H1 (cell line): ENCODE data around the gene STIM1. TPM values are rescaled to one million over a fixed set of nuclear protein-coding genes. Genes with fewer than 3 reads are reported as not detected.

Experiments used
- CTCF ChIA-PET: fragments of 300-600 bp; sonication (Branson Sonifier 250); formaldehyde crosslinking; loops from one replicate; lab custom pipeline; 2021; ENCODE audit not compliant: partially characterized antibody; lab: Charles Lee
- POLR2A ChIA-PET: fragments of 300-600 bp; sonication (Branson Sonifier 250); formaldehyde crosslinking; loops from one replicate; lab custom pipeline; 2021; ENCODE audit warnings: inconsistent platforms; ENCODE audit not compliant: partially characterized antibody; lab: Charles Lee
- DNase-seq, 2 experiments: peaks; one replicate each; pipeline versions ENCODE4 v3.0.0 to v3.0.0-alpha.2; 2010 to 2022; ENCODE audit warnings: low spot score in 2 of 2, low read depth in 1 of 2, mixed read lengths in 1 of 2
- FAIRE-seq: peaks from 2 replicates; lab custom pipeline; 2011; peaks lifted over from hg19 to GRCh38; lab: Jason Lieb, UNC
- H2AFZ ChIP-seq: 2 replicates; pipeline ENCODE4 v1.8.1; 2012; ENCODE audit warnings: low read length, inconsistent platforms
- H2AK5ac ChIP-seq: 2 replicates; pipeline ENCODE4 v1.6.1; 2013; ENCODE audit warnings: low read depth, low read length
- H2BK120ac ChIP-seq: replicated peaks from 2 replicates; pipeline ENCODE3; 2013; ENCODE audit warnings: low read depth, low read length, inconsistent platforms
- H2BK12ac ChIP-seq: 2 replicates; pipeline ENCODE4 v1.6.1; 2013; ENCODE audit warnings: low read depth, low read length
- H2BK15ac ChIP-seq: 2 replicates; pipeline ENCODE4 v1.6.1; 2013; ENCODE audit warnings: low read length
- H2BK20ac ChIP-seq: 2 replicates; pipeline ENCODE4 v1.6.1; 2013; ENCODE audit warnings: low read length
- H2BK5ac ChIP-seq: 2 replicates; pipeline ENCODE4 v1.6.1; 2013; ENCODE audit warnings: low read depth, low read length
- H3K14ac ChIP-seq: 2 replicates; pipeline ENCODE4 v1.6.1; 2013; ENCODE audit warnings: inconsistent platforms; ENCODE audit not compliant: insufficient read length
- H3K18ac ChIP-seq: 2 replicates; pipeline ENCODE4 v1.6.1; 2013; ENCODE audit warnings: low read length; ENCODE audit errors: extremely low read depth
- H3K23ac ChIP-seq: 2 replicates; pipeline ENCODE4 v1.6.1; 2013; ENCODE audit warnings: inconsistent platforms; ENCODE audit not compliant: insufficient read length
- H3K23me2 ChIP-seq: 2 replicates; pipeline ENCODE4 v1.6.1; 2013; ENCODE audit warnings: low read depth, low read length
- H3K27ac ChIP-seq: 2 replicates; pipeline ENCODE4 v1.6.1; 2011; ENCODE audit warnings: low read depth, low read length, inconsistent platforms
- H3K27me3 ChIP-seq, 4 experiments: replicated peaks in 1 of 4; 1 replicate in 1 of 4; 2 replicates in 3 of 4; pipeline versions ENCODE4 v1.6.1 to v1.8.1; 2011 to 2013; ENCODE audit warnings: low read length in 3 of 4, mild to moderate bottlenecking in 3 of 4, inconsistent platforms in 2 of 4, mixed read lengths in 2 of 4, moderate library complexity in 1 of 4; ENCODE audit not compliant: control insufficient read depth in 3 of 4, insufficient read depth in 3 of 4; ENCODE audit errors: extremely low read depth in 1 of 4
- H3K36me3 ChIP-seq, 4 experiments: 2 replicates each; pipeline versions ENCODE4 v1.6.1 to v1.8.1; 2011 to 2013; ENCODE audit warnings: mild to moderate bottlenecking in 4 of 4, low read length in 3 of 4, moderate library complexity in 2 of 4, control low read depth in 1 of 4, inconsistent platforms in 1 of 4; ENCODE audit not compliant: insufficient read depth in 4 of 4, control insufficient read depth in 2 of 4
- H3K4ac ChIP-seq: replicated peaks from 2 replicates; pipeline ENCODE3; 2013; ENCODE audit warnings: low read length, low read depth, mixed read lengths, inconsistent platforms; ENCODE audit not compliant: insufficient read length
- H3K4me1 ChIP-seq, 4 experiments: replicated peaks in 1 of 4; 1 replicate in 1 of 4; 2 replicates in 3 of 4; pipeline versions ENCODE4 v1.6.1 to v1.8.1; 2011 to 2013; ENCODE audit warnings: low read length in 3 of 4, inconsistent platforms in 2 of 4, mixed read lengths in 1 of 4; ENCODE audit not compliant: insufficient read depth in 4 of 4, control insufficient read depth in 3 of 4
- H3K4me2 ChIP-seq, 2 experiments: 2 replicates each; pipeline versions ENCODE4 v1.6.1 to v1.8.1; 2011 to 2013; ENCODE audit warnings: low read depth in 2 of 2, low read length in 2 of 2, control low read depth in 1 of 2, inconsistent platforms in 1 of 2, mild to moderate bottlenecking in 1 of 2; ENCODE audit not compliant: insufficient read depth in 1 of 2
- H3K4me3 ChIP-seq, 4 experiments: fragments of 200-600, 300-600 bp in 1 of 4; sonication (generic), shearing (Covaris generic), sonication (Bioruptor Twin) in 1 of 4; 2 replicates each; pipeline versions ENCODE4 v1.5.1 to v1.8.1; 2011 to 2016; ENCODE audit warnings: low read length in 4 of 4, low read depth in 3 of 4, control low read depth in 2 of 4, inconsistent platforms in 2 of 4, mild to moderate bottlenecking in 2 of 4, mixed read lengths in 1 of 4, moderate library complexity in 1 of 4; ENCODE audit not compliant: insufficient read depth in 2 of 4; ENCODE audit errors: extremely low read depth in 1 of 4
- H3K56ac ChIP-seq: replicated peaks from 2 replicates; pipeline ENCODE3; 2013; ENCODE audit warnings: low read depth, mild to moderate bottlenecking, mixed read lengths, low read length, inconsistent platforms; ENCODE audit not compliant: insufficient read length
- H3K79me1 ChIP-seq: 2 replicates; pipeline ENCODE4 v1.6.1; 2013; ENCODE audit warnings: low read depth, low read length, control low read depth
- H3K79me2 ChIP-seq, 2 experiments: 2 replicates each; pipeline versions ENCODE4 v1.6.1 to v1.8.1; 2012 to 2013; ENCODE audit warnings: low read length in 2 of 2, mild to moderate bottlenecking in 2 of 2, inconsistent platforms in 1 of 2; ENCODE audit not compliant: insufficient read depth in 2 of 2, control insufficient read depth in 1 of 2
- H3K9ac ChIP-seq, 4 experiments: replicated peaks in 1 of 4; 1 replicate in 1 of 4; 2 replicates in 3 of 4; pipeline versions ENCODE4 v1.6.1 to v1.8.1; 2011 to 2013; ENCODE audit warnings: low read depth in 3 of 4, low read length in 3 of 4, control low read depth in 2 of 4, mild to moderate bottlenecking in 2 of 4, moderate library complexity in 2 of 4, inconsistent platforms in 1 of 4; ENCODE audit errors: extremely low read depth in 1 of 4
- H3K9me3 ChIP-seq, 2 experiments: 2 replicates each; pipeline versions ENCODE4 v1.6.1 to v1.8.1; 2012 to 2013; ENCODE audit warnings: mild to moderate bottlenecking in 2 of 2, moderate library complexity in 2 of 2, control low read depth in 1 of 2, inconsistent platforms in 1 of 2, low read depth in 1 of 2, low read length in 1 of 2, mixed read lengths in 1 of 2; ENCODE audit not compliant: insufficient read depth in 2 of 2
- H4K20me1 ChIP-seq, 2 experiments: replicated peaks in 1 of 2; 2 replicates each; pipeline versions ENCODE3 to v1.8.1; 2011 to 2013; ENCODE audit warnings: inconsistent platforms in 2 of 2, low read length in 2 of 2, mild to moderate bottlenecking in 1 of 2; ENCODE audit not compliant: insufficient read depth in 2 of 2, control insufficient read depth in 1 of 2
- H4K5ac ChIP-seq: 2 replicates; pipeline ENCODE4 v1.6.1; 2013; ENCODE audit warnings: low read length, low read depth, mixed read lengths, inconsistent platforms; ENCODE audit not compliant: insufficient read length
- H4K8ac ChIP-seq: 2 replicates; pipeline ENCODE4 v1.8.0; 2013; ENCODE audit warnings: mild to moderate bottlenecking, moderate library complexity, low read length, inconsistent platforms; ENCODE audit not compliant: insufficient read depth; ENCODE audit errors: extremely low read depth
- H4K91ac ChIP-seq: replicated peaks from 2 replicates; pipeline ENCODE3; 2013; ENCODE audit warnings: low read length, mixed read lengths, inconsistent platforms; ENCODE audit not compliant: insufficient read length
- BACH1 ChIP-seq: IDR thresholded peaks from 2 replicates; pipeline ENCODE4 v1.6.1; 2012; ENCODE audit warnings: low read length, improper control_type of control experiment
- CTCF ChIP-seq, 3 experiments: IDR thresholded peaks; 1 replicate in 2 of 3; 2 replicates in 1 of 3; pipeline versions ENCODE4 v1.5.1 to v1.6.1; 2011; ENCODE audit warnings: low read length in 3 of 3, mild to moderate bottlenecking in 3 of 3, inconsistent platforms in 2 of 3, low read depth in 1 of 3, moderate library complexity in 1 of 3; ENCODE audit not compliant: insufficient read depth in 1 of 3; ENCODE audit errors: control extremely low read depth in 1 of 3
- HDAC2 ChIP-seq, 2 experiments: fragments of 300-600 bp in 1 of 2; sonication (generic) in 1 of 2; IDR thresholded peaks; 2 replicates each; pipeline ENCODE4 v1.6.1; 2011 to 2012; ENCODE audit warnings: low read depth in 2 of 2, low read length in 2 of 2, mild to moderate bottlenecking in 2 of 2, moderate library complexity in 2 of 2, borderline replicate concordance in 1 of 2, inconsistent platforms in 1 of 2
- NANOG ChIP-seq: IDR thresholded peaks from 2 replicates; pipeline ENCODE4 v1.6.1; 2011; ENCODE audit warnings: low read length, low read depth, mild to moderate bottlenecking, inconsistent platforms; ENCODE audit not compliant: insufficient read depth, poor library complexity, severe bottlenecking
- RAD21 ChIP-seq, 2 experiments: IDR thresholded peaks in 1 of 2; conservative IDR thresholded peaks in 1 of 2; 2 replicates each; pipeline ENCODE4 v1.6.1; 2011; ENCODE audit warnings: low read depth in 2 of 2, low read length in 2 of 2, improper control_type of control experiment in 1 of 2, inconsistent platforms in 1 of 2, mild to moderate bottlenecking in 1 of 2, moderate library complexity in 1 of 2
- RNF2 ChIP-seq: fragments of 200-900, 300-1000 bp; sonication (generic); IDR thresholded peaks from 2 replicates; pipeline ENCODE4 v1.7.1; 2016; ENCODE audit warnings: borderline replicate concordance, low read depth, mild to moderate bottlenecking, antibody characterized with exemption, low read length; ENCODE audit not compliant: poor library complexity, severe bottlenecking; ENCODE audit errors: missing control alignments
- SP1 ChIP-seq: IDR thresholded peaks from 2 replicates; pipeline ENCODE4 v1.6.1; 2011; ENCODE audit warnings: low read depth, low read length
- TAF1 ChIP-seq: IDR thresholded peaks from 2 replicates; pipeline ENCODE4 v1.6.1; 2011; ENCODE audit warnings: mild to moderate bottlenecking, low read depth, low read length
- TBP ChIP-seq: IDR thresholded peaks from 2 replicates; pipeline ENCODE4 v1.6.1; 2011; ENCODE audit warnings: low read depth, low read length, improper control_type of control experiment
- TCF12 ChIP-seq: IDR thresholded peaks from 2 replicates; pipeline ENCODE4 v1.6.1; 2011; ENCODE audit warnings: low read depth, mild to moderate bottlenecking, low read length
- WGBS, 2 experiments: shearing (Covaris generic) in 1 of 2; methylation state at CpG; one replicate each; pipeline versions ENCODE4 v1.1.6 to v1.1.7; 2013 to 2015; ENCODE audit warnings: low lambda C conversion rate in 2 of 2, mixed read lengths in 2 of 2, inconsistent platforms in 1 of 2, low coverage in 1 of 2, missing lambda C conversion rate in 1 of 2; ENCODE audit not compliant: insufficient replicate concordance in 2 of 2, insufficient coverage in 1 of 2, insufficient read length in 1 of 2; ENCODE audit errors: extremely low coverage in 1 of 2, missing lambda C conversion rate in 1 of 2; 5-methylcytosine and 5-hydroxymethylcytosine counted together
- polyA plus RNA-seq, 7 experiments: library from polyadenylated mRNA; depleted of rRNA in 3 of 7; stranded (reverse) in 5 of 7; unstranded in 2 of 7; fragments of >200 nt in 5 of 7; fragments of 200-250 nt in 2 of 7; gene quantifications; 1 replicate in 5 of 7; 2 replicates in 1 of 7; 4 replicates in 1 of 7; pipeline versions ENCODE4 v1.2.1 to v1.2.3, GENCODE V29; 2011 to 2013; ENCODE audit warnings: missing spikeins in 2 of 7, mixed read lengths in 2 of 7
- total RNA-seq: library from RNA; stranded (reverse); fragmentation: NEBNext Ultra II Directional; extraction: Animal tissue kit (Norgen Biotek cat#: 25700); gene quantifications from 2 replicates; pipeline ENCODE4 v1.2.1, GENCODE V29; 2021

STIM1 gene
- total and polyA plus RNA-seq, 2 of the 8 experiments (the other 6 are each of a cell fraction or from before 2014, with no cell fraction given), result 11.1 to 12.2 TPM

DNA sequence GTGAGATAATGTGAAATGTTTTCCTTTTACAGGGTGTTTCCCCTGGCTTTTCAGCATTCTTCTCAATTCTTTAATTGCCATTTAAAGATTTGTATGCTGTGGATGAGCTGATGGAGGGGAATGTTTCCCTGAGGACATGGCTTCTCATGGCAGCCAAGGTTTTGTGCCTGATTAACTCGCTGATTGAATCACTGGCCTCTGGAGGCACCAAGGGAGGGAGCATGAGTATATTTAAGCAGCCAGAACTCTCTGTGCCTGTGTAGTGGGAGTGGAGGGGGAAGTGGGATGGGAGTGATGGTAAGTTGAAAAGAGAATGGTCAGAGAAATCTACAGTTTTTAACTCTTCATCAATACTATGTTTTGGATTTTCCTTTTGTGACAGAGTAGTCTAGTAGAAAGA is 88.7 kb downstream of the STIM1 start:
- 80% methylated on average over 1 of the region's 1 CpG; no CpG with 5 or more reads in 1 of the 2 experiments for WGBS, 2 experiments
- Histone ChIP-seq H3K4me1 (no peaks in the 10 kb centered on the region), H4K5ac (no peak overlapping the region), H3K27ac (no peak overlapping the region), H2BK20ac (no peak overlapping the region), H4K20me1 (no peaks in the 10 kb centered on the region), H3K36me3 (no peaks in the 10 kb centered on the region), H2BK12ac (no peak overlapping the region), H3K4me3 (no peak overlapping the region), H4K91ac (no peak overlapping the region), H3K4ac (no peak overlapping the region), H3K23me2 (no peaks in the 10 kb centered on the region; the same call in 1 of the 2 replicates), H2AK5ac (no peak overlapping the region), H2BK15ac (no peak overlapping the region), H2AFZ (no peak overlapping the region), H3K4me2 (no peak overlapping the region), H3K79me1 (no peaks in the 10 kb centered on the region), H4K8ac (no peak overlapping the region), H3K56ac (no peak overlapping the region), H3K9ac (no peak overlapping the region), H3K23ac (no peak overlapping the region), H3K18ac (no peak overlapping the region), H2BK5ac (no peak overlapping the region), H3K27me3 (no peaks in the 10 kb centered on the region; a peak in 1 of 7 replicates), H3K14ac (no peak overlapping the region), H2BK120ac (no peak overlapping the region), H3K79me2 (no peaks in the 10 kb centered on the region), H3K9me3 (no peaks in the 10 kb centered on the region)
- ChIA-PET POLR2A (no interaction called here), CTCF (interaction anchor here (1.2 kb wide), 2 partner anchors 10 to 89 kb away, joined by 3 to 4 read pairs; partner anchors contain the start of gene STIM1)
- DNase-seq (no peak), FAIRE-seq (no peak)
- TF ChIP-seq CTCF (IDR thresholded peaks at IDR 0.05; ENCODE audit: control extremely low read depth in 1 of 3, insufficient read depth in 1 of 3, low read depth in 1 of 3, low read length in 3 of 3), result no peak
- no peak for TF ChIP-seq RAD21 (IDR thresholded peaks at IDR 0.05 in 1 of 2, conservative IDR thresholded peaks at IDR 0.05 in 1 of 2; ENCODE audit: low read depth in 2 of 2, low read length in 2 of 2)
- no peak for TF ChIP-seq TCF12
- TF ChIP-seq NANOG, result no peak
- TF ChIP-seq TAF1, result no peak
- TF ChIP-seq HDAC2 (IDR thresholded peaks at IDR 0.05; ENCODE audit: borderline replicate concordance in 1 of 2, low read depth in 2 of 2, low read length in 2 of 2), result no peak
- no peak for TF ChIP-seq RNF2
- TF ChIP-seq TBP, result no peak
- no peak for TF ChIP-seq SP1
- no peak for TF ChIP-seq BACH1
